Measurements from ENCODE around the gene ITGB5. TPM values are rescaled to one million over a fixed set of nuclear protein-coding genes. Genes with fewer than 3 reads are reported as not detected.

ITGB5 gene
- total RNA-seq, 6 donors from 2014 or later = 81.5 to 145 (median 106) TPM

DNA sequence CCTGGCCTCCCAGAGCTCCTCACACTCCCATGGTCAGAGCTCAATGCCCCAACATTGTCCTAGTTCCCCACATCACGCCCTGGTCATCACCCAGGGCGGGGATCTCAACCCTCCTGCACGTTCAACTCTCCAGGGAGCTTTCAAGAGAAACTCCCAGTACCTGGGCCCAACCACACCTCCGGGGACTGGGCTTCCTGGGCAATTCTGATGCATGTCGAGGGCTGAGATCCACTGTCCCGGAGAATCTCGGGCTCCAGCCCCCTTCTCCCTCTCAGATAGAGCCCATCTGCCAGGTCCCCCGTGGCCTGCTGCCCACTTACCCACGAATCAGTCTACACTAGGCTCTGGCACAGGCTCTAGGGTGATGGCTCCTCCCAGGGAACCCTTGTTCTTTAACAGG is 117.7 kb downstream of the ITGB5 start:
- Histone ChIP-seq H3K27me3 (no peaks in the 10 kb centered on the region), H3K27ac (no peak overlapping the region), H3K4me3 (no peak overlapping the region), H3K36me3 (peaks cover 0 to 44% (median 30%) of the 10 kb centered on the region in 4 donors), H3K4me1 (peaks cover 20 to 34% (median 28%) of the 10 kb centered on the region in 4 donors), H3K9me3 (no peaks in the 10 kb centered on the region)
- TF ChIP-seq, protein P1, sequence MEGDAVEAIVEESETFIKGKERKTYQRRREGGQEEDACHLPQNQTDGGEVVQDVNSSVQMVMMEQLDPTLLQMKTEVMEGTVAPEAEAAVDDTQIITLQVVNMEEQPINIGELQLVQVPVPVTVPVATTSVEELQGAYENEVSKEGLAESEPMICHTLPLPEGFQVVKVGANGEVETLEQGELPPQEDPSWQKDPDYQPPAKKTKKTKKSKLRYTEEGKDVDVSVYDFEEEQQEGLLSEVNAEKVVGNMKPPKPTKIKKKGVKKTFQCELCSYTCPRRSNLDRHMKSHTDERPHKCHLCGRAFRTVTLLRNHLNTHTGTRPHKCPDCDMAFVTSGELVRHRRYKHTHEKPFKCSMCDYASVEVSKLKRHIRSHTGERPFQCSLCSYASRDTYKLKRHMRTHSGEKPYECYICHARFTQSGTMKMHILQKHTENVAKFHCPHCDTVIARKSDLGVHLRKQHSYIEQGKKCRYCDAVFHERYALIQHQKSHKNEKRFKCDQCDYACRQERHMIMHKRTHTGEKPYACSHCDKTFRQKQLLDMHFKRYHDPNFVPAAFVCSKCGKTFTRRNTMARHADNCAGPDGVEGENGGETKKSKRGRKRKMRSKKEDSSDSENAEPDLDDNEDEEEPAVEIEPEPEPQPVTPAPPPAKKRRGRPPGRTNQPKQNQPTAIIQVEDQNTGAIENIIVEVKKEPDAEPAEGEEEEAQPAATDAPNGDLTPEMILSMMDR (IDR thresholded peaks at IDR 0.05) = no peak
- TF ChIP-seq EP300 (IDR thresholded peaks at IDR 0.05) (no peak), POLR2AphosphoS5 (IDR thresholded peaks at IDR 0.05) (no peak), POLR2A (IDR thresholded peaks at IDR 0.05) (no peak)
- WGBS, 2 donors = 93% methylated on average over 5 to 9 of the region's 9 CpGs
- no peak for DNase-seq
- no peak for ATAC-seq (ENCODE audit: low FRiP score in 2 of 2)

DNA sequence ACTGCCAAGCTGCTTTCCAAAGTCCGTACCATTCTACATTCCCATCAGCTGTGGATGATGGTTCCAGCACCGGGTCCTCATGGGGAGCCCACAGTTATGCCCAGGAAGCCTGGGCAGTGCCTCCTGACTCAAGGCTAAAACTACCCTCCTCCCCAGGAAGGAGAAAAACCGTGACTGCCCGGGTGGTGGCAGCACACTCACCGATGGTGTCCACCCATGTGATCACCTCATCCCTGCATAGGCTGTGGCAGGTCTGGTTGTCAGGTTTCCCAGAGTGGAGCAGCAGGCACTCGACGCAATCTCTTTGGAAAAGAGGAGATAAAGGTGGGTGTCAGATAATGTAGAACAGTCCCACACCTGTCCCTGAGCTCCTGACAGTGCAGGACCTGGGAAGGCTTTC is 118.4 kb downstream of the ITGB5 start:
- no peak for DNase-seq
- Histone ChIP-seq H3K4me1 (peaks cover 15 to 29% (median 26%) of the 10 kb centered on the region in 4 donors), H3K4me3 (no peak overlapping the region), H3K27me3 (no peaks in the 10 kb centered on the region), H3K36me3 (peaks cover 0 to 51% (median 33%) of the 10 kb centered on the region in 4 donors), H3K27ac (no peak overlapping the region), H3K9me3 (no peaks in the 10 kb centered on the region)
- WGBS, 2 donors = 68 to 96% methylated on average over 3 to 7 of the region's 7 CpGs
- no peak for ATAC-seq (ENCODE audit: low FRiP score in 2 of 2)
- no peak for TF ChIP-seq EP300 (IDR thresholded peaks at IDR 0.05)
- TF ChIP-seq, protein P1 (IDR thresholded peaks at IDR 0.05) = peak in 1 of 6 experiments; percentile 19

DNA sequence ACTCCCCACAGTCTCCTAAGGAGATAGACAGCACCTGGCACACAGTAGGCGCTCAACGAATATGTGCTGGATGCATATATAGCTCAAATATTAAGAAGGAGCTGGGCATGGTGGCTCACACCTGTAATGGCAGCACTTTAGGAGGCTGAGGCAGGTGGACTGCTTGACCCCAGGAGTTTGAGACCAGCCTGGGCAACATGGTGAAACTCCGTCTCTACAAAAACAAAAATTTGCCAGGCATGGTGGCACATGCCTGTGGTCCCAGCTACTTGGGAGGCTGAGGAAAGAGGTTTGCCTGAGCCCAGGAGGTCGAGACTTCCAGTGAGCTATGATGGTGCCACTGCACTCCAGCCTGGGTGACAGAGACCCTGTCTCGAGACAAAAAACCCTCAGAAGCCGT is 119.5 kb downstream of the ITGB5 start:
- 92% methylated on average over 6 of the region's 6 CpGs for WGBS, 2 donors
- TF ChIP-seq POLR2AphosphoS5 (IDR thresholded peaks at IDR 0.05) (no peak), EP300 (IDR thresholded peaks at IDR 0.05) (no peak), POLR2A (IDR thresholded peaks at IDR 0.05) (no peak)
- TF ChIP-seq, protein P1 (IDR thresholded peaks at IDR 0.05) = no peak

DNA sequence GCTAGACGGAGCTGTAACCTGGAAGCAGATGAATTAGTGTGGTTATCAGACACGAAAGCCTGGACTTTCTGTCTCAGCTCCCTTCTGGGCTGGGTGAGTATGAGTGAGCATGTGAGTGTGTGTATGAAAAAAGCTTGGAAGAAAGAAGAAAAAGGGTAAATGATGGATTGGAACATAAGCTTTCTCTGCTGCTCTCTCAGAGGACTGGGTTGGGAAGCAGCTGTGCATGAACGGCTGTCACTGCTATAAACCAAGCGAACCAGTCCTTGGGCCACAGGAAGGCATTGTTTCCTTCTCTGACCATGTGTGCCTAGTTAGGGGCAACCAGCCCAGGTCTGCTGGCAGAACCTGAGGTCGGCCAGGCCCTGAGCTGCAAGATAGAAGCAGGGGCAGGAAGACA is 119.9 kb downstream of the ITGB5 start:
- Histone ChIP-seq H3K9me3 (no peaks in the 10 kb centered on the region), H3K27me3 (no peaks in the 10 kb centered on the region), H3K4me3 (no peak overlapping the region), H3K4me1 (peaks cover 9 to 18% (median 17%) of the 10 kb centered on the region in 4 donors), H3K36me3 (peaks cover 0 to 60% (median 38%) of the 10 kb centered on the region in 4 donors), H3K27ac (no peak overlapping the region)
- DNase-seq (no peak), ATAC-seq (ENCODE audit: low FRiP score in 2 of 2) (no peak)
- TF ChIP-seq EP300 (IDR thresholded peaks at IDR 0.05) = no peak
- 69 to 98% methylated on average over 5 of the region's 5 CpGs for WGBS, 2 donors

More for the DNA sequence above, 119.5 kb downstream of the ITGB5 start:
- Histone ChIP-seq H3K9me3 (no peaks in the 10 kb centered on the region), H3K4me3 (no peak overlapping the region), H3K4me1 (peaks cover 12 to 23% (median 21%) of the 10 kb centered on the region in 4 donors), H3K36me3 (peaks cover 0 to 60% (median 38%) of the 10 kb centered on the region in 4 donors), H3K27me3 (no peaks in the 10 kb centered on the region), H3K27ac (no peak overlapping the region)
- no peak for DNase-seq
- no peak for ATAC-seq (ENCODE audit: low FRiP score in 2 of 2)

DNA sequence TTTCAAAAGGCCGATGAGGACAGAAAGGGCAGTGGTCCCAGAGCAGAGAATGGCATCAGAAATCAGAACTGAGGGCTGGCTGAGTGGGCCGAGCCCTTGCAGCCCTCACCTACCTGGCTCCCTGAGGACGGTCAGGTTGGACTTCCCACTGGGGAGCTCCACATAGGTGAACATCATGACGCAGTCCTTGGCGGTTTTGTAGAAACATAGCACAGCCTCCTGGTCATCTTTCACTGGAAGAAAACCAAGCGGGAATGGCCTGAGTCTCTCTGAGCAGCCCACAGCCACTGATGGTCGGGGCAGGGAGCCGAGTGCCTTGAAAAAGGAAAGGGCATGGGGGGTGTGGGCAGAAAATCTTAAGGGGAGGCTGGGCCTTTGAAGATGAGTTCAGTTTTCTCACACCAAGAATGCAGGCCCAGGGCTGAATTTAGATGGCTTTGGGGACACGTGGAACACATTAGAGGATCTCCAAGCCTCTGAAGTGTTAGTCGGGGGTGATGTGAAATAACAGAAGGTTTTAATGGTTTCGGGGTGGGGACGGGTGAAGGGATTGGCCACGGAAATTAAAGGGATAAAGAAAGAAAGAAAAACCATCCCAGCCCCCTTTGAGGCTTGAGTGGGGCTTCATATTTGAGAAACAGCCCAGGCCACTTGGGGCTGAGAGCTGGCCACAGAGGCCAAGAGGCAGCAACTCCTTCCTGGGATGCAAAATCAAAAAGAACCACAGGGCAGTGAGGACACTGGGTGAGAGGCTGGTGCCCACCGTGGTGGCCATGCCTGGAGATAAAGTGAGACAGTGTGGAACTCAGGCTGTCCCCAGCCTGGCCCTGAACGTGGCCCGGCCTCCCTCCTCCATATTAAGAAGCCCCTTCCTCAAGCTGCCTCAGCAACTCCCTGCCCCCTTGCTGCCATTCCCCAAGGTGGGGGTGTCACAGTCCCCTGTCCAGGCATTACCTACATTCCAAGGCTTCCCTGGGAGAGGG is 120.8 kb downstream of the ITGB5 start:
- Histone ChIP-seq H3K9me3 (no peaks in the 10 kb centered on the region), H3K27me3 (no peaks in the 10 kb centered on the region), H3K36me3 (peaks cover 0 to 60% (median 38%) of the 10 kb centered on the region in 4 donors), H3K4me3 (no peak overlapping the region), H3K27ac (no peak overlapping the region), H3K4me1 (peaks cover 3 to 16% (median 12%) of the 10 kb centered on the region in 4 donors)
- ATAC-seq (ENCODE audit: low FRiP score in 2 of 2) (no peak), DNase-seq (no peak)
- 85 to 93% methylated on average over 16 of the region's 16 CpGs for WGBS, 2 donors
- no peak for TF ChIP-seq EP300 (IDR thresholded peaks at IDR 0.05)
- no peak for TF ChIP-seq POLR2A (IDR thresholded peaks at IDR 0.05)
- TF ChIP-seq, protein P1 (IDR thresholded peaks at IDR 0.05) = no peak
- no peak for TF ChIP-seq POLR2AphosphoS5 (IDR thresholded peaks at IDR 0.05)

Measured in upper lobe of left lung (tissue), 6 donors.